Measurements from ENCODE around the gene MOB3A.

DNA sequence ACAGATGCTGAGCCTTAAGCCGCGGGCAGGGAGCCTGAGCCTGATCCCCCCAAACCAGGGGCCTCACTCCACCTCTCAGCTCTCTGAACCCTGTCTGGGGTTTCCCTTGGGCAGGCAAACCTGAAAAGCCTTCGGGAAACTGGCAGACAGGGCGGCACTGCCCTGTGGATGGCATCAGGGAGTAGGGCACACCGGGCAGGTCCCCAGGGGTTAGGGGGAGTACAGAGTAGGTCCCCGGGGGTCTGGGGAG, 54.8 kb downstream of the MOB3A start:
- TF ChIP-seq EZH2phosphoT487 (IDR thresholded peaks at IDR 0.05; ENCODE audit: insufficient read depth, low read depth), result no peak
- TF ChIP-seq EZH2 (IDR thresholded peaks at IDR 0.05; ENCODE audit: insufficient read depth, poor library complexity, severe bottlenecking), result no peak
